GM10248 (cell line): ENCODE data around the gene DNAI1.

Experiments
- CTCF ChIA-PET: fragments of 300-600 bp; sonication (Branson Sonifier 250); formaldehyde crosslinking; extraction: SDS; loops from one replicate; lab custom pipeline; 2021; ENCODE audit warnings: antibody characterized with exemption; lab: Yijun Ruan, JAX
- POLR2A ChIA-PET: fragments of 350-650 bp; sonication (Branson Sonifier 250); formaldehyde crosslinking; extraction: SDS; loops from one replicate; lab custom pipeline; 2020; ENCODE audit warnings: antibody characterized with exemption; lab: Yijun Ruan, JAX
- DNase-seq: peaks from one replicate; pipeline ENCODE4 v3.0.0; 2012; ENCODE audit errors: extremely low spot score
- TF ChIP-seq, protein P1 (sequence below): IDR thresholded peaks from 2 replicates; pipeline ENCODE4 v1.5.1; 2012; ENCODE audit warnings: mild to moderate bottlenecking, low read depth; ENCODE audit errors: extremely low read depth, missing control alignments, control extremely low read depth

DNAI1 gene

DNA sequence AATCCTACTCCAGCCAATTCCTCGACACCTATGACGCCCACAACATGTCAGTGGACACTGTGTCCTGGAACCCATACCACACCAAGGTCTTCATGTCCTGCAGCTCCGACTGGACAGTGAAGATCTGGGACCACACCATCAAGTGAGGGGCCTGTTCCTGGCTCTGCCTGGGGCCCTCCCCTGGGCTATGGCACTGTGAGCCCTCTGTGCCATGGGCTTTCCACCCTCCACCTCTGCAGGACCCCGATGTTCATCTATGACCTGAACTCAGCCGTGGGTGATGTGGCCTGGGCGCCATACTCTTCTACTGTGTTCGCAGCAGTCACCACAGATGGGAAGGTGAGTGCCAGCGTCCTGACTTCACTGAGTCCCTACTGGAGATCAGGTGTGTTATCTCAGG lies 55.8 kb downstream of the DNAI1 start:
- DNase-seq = no peak
- TF ChIP-seq, protein P1, sequence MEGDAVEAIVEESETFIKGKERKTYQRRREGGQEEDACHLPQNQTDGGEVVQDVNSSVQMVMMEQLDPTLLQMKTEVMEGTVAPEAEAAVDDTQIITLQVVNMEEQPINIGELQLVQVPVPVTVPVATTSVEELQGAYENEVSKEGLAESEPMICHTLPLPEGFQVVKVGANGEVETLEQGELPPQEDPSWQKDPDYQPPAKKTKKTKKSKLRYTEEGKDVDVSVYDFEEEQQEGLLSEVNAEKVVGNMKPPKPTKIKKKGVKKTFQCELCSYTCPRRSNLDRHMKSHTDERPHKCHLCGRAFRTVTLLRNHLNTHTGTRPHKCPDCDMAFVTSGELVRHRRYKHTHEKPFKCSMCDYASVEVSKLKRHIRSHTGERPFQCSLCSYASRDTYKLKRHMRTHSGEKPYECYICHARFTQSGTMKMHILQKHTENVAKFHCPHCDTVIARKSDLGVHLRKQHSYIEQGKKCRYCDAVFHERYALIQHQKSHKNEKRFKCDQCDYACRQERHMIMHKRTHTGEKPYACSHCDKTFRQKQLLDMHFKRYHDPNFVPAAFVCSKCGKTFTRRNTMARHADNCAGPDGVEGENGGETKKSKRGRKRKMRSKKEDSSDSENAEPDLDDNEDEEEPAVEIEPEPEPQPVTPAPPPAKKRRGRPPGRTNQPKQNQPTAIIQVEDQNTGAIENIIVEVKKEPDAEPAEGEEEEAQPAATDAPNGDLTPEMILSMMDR = no peak
- POLR2A ChIA-PET = no interaction called here
- CTCF ChIA-PET = interaction anchor here (0.8 to 4.9 kb wide), 3 partner anchors 8 to 12 kb away, joined by 3 to 30 read pairs (median 3); partner anchors contain the start of gene ENHO

DNA sequence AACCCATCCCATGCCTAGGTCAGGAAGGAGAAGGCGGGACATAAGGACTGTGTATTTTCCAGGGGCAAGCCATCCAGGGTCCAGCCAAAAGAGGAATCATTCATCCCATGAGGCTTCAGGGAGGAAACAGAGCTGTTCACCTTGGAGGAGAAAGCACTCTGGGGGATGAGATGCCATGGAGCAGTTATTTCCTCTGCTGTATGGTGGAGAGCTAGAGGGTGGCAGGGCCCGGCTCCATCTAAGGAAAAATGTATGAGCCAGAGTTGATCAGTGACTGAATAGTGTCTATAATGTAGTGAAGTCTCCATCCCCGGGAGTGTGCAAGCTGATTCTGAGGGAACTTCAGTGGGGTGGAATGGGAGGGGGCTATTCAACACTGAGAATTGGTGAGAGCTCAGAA lies 56.2 kb downstream of the DNAI1 start:
- CTCF ChIA-PET = interaction anchor here (0.8 to 4.9 kb wide), 3 partner anchors 8 to 12 kb away, joined by 3 to 30 read pairs (median 3); partner anchors contain the start of gene ENHO
- TF ChIP-seq, protein P1 = no peak
- no peak for DNase-seq
- POLR2A ChIA-PET = no interaction called here

DNA sequence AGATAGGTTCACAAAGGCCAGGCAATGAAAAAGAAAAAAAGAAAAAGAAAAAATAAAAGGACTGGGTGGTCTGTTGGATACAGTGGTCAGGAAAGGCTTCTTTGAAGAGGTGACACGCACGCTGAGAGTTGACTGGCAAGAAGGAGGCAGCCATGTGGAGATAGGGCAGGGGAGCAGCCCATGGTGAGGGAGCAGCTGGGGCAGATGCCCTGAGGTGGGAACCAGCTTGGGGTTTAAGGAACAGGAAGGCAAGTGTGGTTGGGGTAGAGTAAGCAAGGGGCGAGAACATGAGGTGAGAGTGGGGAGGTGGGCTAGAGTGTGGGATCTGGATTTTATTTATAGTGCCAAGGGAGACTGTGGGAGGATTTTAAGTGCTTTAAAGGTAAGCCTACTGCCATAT lies 57.4 kb downstream of the DNAI1 start:
- ChIA-PET CTCF (interaction anchor here (4.9 kb wide), 1 partner anchor 14 kb away, joined by 30 read pairs; no protein-coding TSS in a partner anchor), POLR2A (no interaction called here)
- TF ChIP-seq, protein P1 = no peak

DNA sequence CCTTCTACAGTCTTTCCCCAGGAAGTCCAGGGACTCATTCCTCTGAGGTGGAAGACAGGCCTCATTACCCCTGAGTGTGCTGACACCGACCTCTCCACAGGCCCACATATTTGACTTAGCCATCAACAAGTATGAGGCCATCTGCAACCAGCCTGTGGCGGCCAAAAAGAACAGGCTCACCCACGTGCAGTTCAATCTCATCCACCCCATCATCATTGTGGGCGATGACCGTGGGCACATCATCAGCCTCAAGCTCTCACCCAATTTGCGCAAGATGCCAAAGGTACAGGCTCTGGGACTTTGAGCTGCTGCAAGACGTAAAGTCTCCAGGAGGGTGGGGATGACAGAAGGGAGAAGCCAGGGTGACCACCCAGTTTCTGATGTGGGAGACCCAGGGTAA lies 58.6 kb downstream of the DNAI1 start:
- TF ChIP-seq, protein P1 = no peak
- DNase-seq = no peak
- POLR2A ChIA-PET = no interaction called here
- CTCF ChIA-PET = interaction anchor here (1.0 to 4.9 kb wide), 4 partner anchors 15 to 87 kb away, joined by 3 to 30 read pairs (median 4); no protein-coding TSS in a partner anchor

More for the DNA sequence above, 57.4 kb downstream of the DNAI1 start:
- no peak for DNase-seq

DNA sequence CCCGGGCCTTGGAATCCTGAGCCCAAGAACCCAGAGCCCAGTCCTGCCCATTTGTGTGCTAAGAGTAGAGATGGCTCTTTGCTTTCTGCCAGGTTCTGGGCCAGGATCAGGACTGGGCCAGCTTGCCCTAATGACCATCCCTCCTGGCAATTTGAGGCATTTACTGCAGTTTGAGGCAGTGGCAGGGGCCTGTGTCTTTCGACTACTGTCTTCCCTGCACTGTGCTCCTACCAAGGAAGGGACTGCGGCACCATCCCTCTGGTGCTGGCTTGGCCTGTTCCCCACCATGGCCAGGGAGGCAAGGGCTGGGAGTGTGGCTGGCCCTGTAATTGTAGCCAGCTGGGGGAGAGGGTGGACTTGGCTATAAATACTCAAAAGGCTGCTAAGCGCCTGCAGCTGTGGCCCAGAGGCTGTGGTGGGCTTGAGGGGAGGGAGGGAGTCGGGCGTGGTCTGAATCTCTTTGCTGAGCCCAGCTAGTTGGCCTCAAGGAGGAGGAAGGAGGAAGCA lies 59.6 kb downstream of the DNAI1 start:
- ChIA-PET CTCF (interaction anchor here (1.8 to 2.3 kb wide), 2 partner anchors 18 to 74 kb away, joined by 4 to 12 read pairs; no protein-coding TSS in a partner anchor), POLR2A (no interaction called here)
- DNase-seq = no peak
- TF ChIP-seq, protein P1 = no peak

DNA sequence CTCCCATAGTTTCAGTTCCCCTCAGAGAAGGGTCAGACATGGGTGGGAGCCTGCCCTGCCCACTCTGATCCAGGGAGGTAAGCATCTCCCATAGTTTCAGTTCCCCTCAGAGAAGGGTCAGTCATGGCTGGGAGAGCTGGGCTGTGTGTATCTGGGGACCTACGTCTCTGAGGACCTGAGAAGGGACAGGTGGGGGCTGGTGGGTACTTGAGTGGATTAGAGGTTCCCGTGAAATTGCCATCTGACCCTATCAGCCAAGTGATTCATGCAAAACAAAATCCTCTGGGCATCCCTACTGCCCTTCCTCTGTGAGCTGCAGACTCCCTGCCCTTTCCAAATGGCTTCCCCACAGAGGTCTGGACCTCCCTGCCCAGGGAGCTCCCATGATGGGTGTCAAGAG lies 60.3 kb downstream of the DNAI1 start:
- ChIA-PET CTCF (interaction anchor here (0.9 to 2.3 kb wide), 5 partner anchors 15 to 115 kb away, joined by 3 to 12 read pairs (median 4); no protein-coding TSS in a partner anchor), POLR2A (no interaction called here)
- no peak for DNase-seq
- TF ChIP-seq, protein P1 = no peak
